Fibroblast of skin of left quadriceps (primary cell): ENCODE results near the gene TSPEAR.

ENCODE experiments used
- DNase-seq, 2 experiments: peaks; one replicate each; pipeline ENCODE4 v3.0.0-alpha.2; 2013; ENCODE audit warnings: low read depth in 2 of 2

TSPEAR gene

GRCh38 chr21:44720170-44720569 is 8.8 kb upstream of the TSPEAR start:
- DNase-seq, result no peak

- DNase-seq, result no peak
Observed at GRCh38 chr21:44718571-44718970, 7.2 kb upstream of the TSPEAR start.

- DNase-seq, result no peak
Observed at GRCh38 chr21:44718093-44718492, 6.7 kb upstream of the TSPEAR start.

- DNase-seq, result no peak
Observed at GRCh38 chr21:44716984-44717383, 5.6 kb upstream of the TSPEAR start.

GRCh38 chr21:44714905-44715304 is 3.5 kb upstream of the TSPEAR start:
- no peak for DNase-seq

GRCh38 chr21:44713846-44714245 is 2.5 kb upstream of the TSPEAR start:
- no peak for DNase-seq

- no peak for DNase-seq
Observed at GRCh38 chr21:44713130-44713529, 1.8 kb upstream of the TSPEAR start.

GRCh38 chr21:44712203-44713028 is 1.0 kb upstream of the TSPEAR start:
- no peak for DNase-seq

- DNase-seq, result no peak
Observed at GRCh38 chr21:44710756-44711326, 531 bp downstream of the TSPEAR start.

GRCh38 chr21:44710294-44710665 is 1.1 kb downstream of the TSPEAR start:
- DNase-seq, result no peak

- no peak for DNase-seq
Observed at GRCh38 chr21:44709426-44710293, 1.7 kb downstream of the TSPEAR start.

GRCh38 chr21:44708866-44709425 is 2.4 kb downstream of the TSPEAR start:
- no peak for DNase-seq

GRCh38 chr21:44708213-44708865 is 3.0 kb downstream of the TSPEAR start:
- no peak for DNase-seq

- DNase-seq, result no peak
Observed at GRCh38 chr21:44706706-44707581, 4.4 kb downstream of the TSPEAR start.

- no peak for DNase-seq
Observed at GRCh38 chr21:44706026-44706705, 5.2 kb downstream of the TSPEAR start.

- DNase-seq, result no peak
Observed at GRCh38 chr21:44704636-44705001, 6.8 kb downstream of the TSPEAR start.

- no peak for DNase-seq
Observed at GRCh38 chr21:44703731-44704635, 7.4 kb downstream of the TSPEAR start.

- DNase-seq, result no peak
Observed at GRCh38 chr21:44702973-44703730, 8.2 kb downstream of the TSPEAR start.
